Ramos (cell line): ENCODE measurements around the gene NOL8.

Source experiments
- in situ Hi-C: fragments of 300-500 bp; cut with MboI; formaldehyde crosslinking; loops from one replicate; pipeline ENCODE4 v1.14.3; 2022; ENCODE audit warnings: low sequenced_read_pairs; ENCODE audit not compliant: unreplicated experiment

Gene NOL8

GRCh38 chr9:92325269-92325990 is at the start of gene NOL8, which contains the start of gene CENPP:
Gene NOL8, minus strand, starts transcription at chr9:92325350. Its CDS starts 1,189 bp downstream, at chr9:92324161.
Gene CENPP, plus strand, starts transcription at chr9:92325953.
- in situ Hi-C loops: loop anchor here (5.0 kb wide), 1 partner anchor 33 kb away; the partner anchor contains the start of gene IARS1

- in situ Hi-C loops: no loop called here
These were observed 48.0 kb upstream of the NOL8 start for GRCh38 chr9:92373167-92373566.

GRCh38 chr9:92369075-92369474 is 43.9 kb upstream of the NOL8 start:
- in situ Hi-C loops: no loop called here

DNA sequence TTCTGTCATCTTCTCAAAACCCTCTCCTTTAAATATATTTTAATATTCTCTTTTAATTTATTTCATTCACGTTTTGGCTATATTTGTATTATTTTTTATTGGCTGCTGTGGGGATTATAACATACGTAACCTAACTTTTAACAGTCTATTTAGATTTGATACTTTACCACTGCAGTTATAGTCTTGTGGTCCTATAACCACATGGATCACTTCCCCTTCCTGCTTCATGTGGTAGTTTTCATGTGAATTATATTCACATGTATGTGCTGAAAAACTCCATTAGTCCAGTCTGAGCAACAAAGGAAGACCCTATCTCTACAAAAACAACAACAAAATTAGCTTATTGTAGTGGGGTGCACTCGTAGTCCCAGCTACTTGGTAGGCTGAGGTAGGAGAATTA is 34.9 kb upstream of the NOL8 start:
- in situ Hi-C loops: no loop called here

DNA sequence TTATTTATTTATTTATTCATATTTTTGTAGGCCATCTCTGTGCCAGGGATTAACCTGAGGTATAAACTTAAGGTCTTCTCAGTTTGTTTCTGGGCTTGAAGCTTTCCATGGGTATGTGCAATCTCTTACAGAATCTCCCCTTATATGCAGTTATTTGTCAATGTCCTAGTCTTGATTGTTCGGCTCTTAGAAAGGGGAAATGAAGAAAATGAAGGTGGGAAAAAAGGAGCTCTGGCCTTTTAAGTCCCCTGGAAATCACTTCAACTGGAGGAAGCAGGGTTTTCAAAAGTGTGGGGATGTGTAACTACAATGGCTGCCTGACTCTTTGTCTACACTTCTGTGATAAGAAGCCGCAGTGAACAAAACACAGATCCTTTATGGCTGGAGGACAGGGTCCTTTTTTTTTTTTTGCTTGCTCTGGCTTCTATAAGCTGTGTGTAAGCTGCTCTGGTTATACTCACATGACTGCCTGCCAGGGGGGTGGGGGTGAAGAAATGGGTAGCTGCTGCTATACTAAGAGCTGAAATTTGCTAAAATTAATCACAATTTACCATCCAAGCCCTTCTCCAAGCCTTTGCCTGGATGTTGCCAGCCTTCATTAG is 34.3 kb upstream of the NOL8 start:
- in situ Hi-C loops: no loop called here

DNA sequence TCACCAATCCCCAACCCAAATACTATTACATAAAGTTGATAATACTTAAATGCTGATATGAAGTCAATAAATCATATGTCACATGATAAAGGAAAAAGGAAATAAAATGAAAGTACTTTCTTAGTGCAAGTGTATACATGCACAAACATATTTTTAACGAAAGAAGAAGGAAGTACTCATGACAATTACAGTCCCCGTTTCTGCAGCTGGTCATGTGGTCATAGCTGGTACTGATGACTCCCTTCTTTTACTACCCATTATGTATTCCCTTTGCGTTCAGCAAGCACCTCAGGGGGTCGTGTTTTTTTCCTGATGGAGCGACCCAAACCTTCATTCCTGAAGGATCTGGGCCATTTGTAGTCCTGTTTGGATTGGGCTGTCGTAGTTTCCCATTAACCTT is 27.9 kb upstream of the NOL8 start:
- in situ Hi-C loops: no loop called here

DNA sequence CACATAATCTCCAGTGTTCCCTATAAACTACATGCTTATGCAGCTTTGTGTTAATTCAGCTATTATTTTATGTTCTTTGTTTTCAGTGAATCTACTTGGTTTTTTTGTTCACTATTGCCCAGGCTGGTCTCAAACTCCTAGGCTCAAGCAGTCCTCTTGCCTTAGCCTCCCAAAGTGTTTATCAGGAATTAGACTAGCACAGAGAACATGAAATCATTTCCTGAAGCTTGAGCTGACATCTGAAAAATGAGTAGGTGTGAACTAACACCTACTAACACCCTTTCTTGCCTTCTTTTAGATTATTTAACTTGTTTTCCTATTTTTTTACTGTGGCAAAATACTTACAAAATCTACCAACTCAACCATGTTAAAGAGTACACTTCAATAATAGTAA is 25.6 kb upstream of the NOL8 start:
- in situ Hi-C loops: no loop called here

- in situ Hi-C loops: no loop called here
These were observed 24.9 kb upstream of the NOL8 start for GRCh38 chr9:92349771-92350739.

- in situ Hi-C loops: no loop called here
These were observed 20.4 kb upstream of the NOL8 start for GRCh38 chr9:92345582-92345981.

DNA sequence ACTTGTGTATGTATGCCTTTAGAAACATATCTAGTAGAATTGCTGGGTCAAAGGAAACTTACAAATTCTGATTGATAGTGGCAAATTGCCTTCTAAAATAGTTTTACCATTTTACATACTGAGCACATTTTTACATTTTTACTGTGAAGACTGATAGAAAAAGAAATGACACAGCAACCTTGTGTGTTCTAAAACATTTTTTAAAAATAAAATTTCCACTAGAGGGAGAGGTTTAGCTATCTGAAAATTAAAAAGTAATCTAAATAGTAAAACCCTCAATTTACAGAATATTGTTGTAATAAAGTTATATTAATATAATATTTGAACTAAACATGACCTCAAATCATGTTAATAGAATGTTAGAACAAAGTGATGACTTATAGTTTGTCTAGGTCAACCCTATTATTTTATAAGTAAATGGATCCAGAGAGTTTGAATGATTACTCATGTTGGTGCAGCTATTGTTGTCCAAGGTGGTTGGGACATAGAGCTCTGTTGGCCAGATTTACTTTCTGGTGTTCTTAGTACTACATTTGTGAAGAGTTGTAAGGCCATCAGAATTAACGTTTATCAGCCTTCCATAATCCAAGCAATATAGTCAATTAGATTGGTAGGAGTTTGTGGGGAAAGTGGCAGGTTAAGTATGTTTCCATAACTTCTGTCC is 17.8 kb upstream of the NOL8 start:
- in situ Hi-C loops: no loop called here

DNA sequence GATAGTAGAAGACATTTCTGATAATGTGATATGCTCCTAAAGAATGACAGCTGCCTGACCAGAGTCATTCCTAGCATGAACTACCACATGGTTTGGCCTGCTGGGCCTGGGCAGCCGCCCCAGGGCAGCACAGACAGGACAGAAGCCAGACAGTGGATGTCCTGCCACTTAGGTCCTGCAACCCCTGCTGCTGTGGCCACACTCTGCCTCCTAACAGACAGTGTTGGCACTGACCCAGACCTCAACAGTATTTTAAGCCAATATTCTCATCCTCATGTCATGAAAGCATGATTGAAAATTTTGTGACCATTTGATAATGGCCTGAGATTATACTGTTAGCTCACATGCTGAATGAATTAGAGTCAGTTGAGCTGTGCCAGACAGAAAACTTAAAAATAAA is 16.4 kb upstream of the NOL8 start:
- in situ Hi-C loops: no loop called here

GRCh38 chr9:92333282-92333634 is 8.1 kb upstream of the NOL8 start:
- in situ Hi-C loops: no loop called here

- in situ Hi-C loops: no loop called here
These were observed 7.6 kb upstream of the NOL8 start for GRCh38 chr9:92332577-92333281.

DNA sequence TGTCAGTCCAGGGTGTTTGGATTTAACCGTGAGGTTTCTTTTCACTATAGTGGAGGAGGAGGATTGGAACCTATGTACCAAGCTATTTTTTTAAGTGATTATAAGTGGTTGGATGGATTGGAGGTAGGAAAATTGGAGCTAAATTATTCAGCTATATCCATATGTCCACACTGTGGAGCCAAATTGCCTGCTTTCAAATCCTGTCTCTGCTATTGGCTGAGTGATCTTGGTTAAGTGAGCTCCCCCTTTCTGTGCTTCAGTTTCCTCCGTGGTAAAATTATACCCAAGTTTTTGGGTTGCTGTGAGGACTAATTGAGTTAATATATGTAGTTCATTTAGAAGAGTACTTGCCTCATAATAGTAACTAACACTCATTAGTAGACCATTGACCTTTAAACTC is 3.1 kb upstream of the NOL8 start:
- in situ Hi-C loops: loop anchor here (5.0 kb wide), 1 partner anchor 36 kb away; the partner anchor contains the start of gene IARS1

DNA sequence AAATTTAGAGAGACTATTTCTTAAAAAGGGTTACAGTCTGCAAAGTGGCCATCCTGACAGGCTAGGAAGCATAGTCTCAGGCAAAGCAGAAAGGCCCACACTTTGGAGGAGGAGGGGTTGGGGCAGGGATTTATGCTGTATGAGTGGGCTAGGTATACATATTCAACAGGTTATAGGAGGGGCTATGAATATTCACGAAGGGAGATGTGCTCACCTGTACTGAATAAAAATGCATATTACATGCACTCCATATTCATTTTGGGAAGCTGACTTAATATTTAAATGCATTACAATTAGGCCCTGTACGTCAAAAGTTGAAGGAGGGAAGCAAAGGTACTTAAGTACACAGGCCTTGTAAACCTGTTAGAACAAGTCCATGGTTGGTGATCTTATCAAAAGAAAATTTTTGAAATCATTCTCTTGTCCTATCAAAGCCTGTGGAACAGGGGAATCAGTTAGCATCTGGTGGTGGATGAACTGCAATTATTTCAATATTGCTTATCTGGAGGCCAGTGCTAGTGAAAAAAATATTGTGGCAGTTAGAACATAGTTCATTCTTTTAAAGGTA is 2.2 kb upstream of the NOL8 start:
- in situ Hi-C loops: loop anchor here (5.0 kb wide), 1 partner anchor 35 kb away; the partner anchor contains the start of gene IARS1

GRCh38 chr9:92325991-92326500 is 896 bp upstream of the NOL8 start:
- in situ Hi-C loops: loop anchor here (5.0 kb wide), 1 partner anchor 34 kb away; the partner anchor contains the start of gene IARS1

DNA sequence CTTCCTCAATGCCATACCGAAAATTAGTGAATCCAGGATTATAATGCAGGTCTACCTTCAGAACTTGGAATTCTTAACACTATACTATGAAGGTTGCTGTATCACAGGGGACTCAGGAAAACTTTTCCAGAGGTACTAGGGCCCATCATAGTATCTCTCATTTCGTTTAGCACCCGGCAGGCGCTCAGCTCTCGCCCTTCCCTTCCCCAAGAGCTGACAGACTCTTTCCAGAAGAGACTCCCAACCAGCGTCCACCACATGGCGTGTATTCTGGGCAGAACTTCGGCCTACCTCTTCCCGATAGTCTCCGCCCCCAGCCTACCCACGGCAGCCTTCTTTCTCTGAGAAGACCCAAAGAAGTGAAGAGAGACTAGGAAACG is 271 bp downstream of the NOL8 start:
- in situ Hi-C loops: loop anchor here (5.0 to 25.0 kb wide), 2 partner anchors 33 to 312 kb away; partner anchors contain the start of gene IARS1

DNA sequence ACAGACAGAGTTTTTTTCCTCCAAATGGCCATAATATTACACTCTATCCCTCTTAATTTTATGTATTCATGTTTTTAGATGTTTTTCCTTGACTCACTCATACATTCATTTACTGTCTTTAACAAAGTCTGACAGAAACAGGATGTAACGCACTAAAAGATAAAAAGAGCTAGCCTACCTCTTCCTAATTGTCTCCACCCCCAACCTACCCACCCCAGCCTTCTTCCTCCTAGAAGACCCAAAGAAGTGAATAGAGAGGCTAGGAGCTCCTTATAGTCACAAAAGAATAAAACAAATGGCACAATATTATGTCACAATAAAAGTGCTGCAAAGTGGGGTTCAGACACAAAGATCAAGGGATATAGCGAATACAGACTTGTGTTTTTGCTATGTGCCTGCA is 719 bp downstream of the NOL8 start:
- in situ Hi-C loops: loop anchor here (25.0 kb wide), 1 partner anchor 313 kb away; no protein-coding TSS in a partner anchor

DNA sequence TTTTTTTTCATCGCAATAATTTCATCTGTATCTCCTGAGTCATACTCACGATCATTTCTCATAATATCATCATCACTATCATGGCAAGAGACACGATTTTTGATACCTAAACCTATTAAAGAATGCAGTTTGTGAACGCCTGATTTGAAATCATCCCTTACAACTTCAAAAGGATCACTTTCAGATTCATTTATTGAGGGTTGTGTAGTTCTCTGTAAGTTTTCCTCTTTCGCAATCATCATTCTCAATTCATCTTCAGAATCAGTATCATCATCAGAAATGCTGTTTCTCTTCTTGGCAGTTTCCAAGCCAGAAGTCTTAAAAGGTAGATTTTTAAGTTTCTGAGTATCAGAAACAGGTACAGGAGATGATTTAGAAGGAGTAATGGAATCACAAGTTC is 9.7 kb downstream of the NOL8 start:
- in situ Hi-C loops: loop anchor here (25.0 kb wide), 1 partner anchor 322 kb away; no protein-coding TSS in a partner anchor
